Measurements from ENCODE around the gene GIT1. TPM values are rescaled to one million over a fixed set of nuclear protein-coding genes. Genes with fewer than 3 reads are reported as not detected.

The GIT1 gene
- total RNA-seq, 6 donors from 2014 or later, result 34.6 to 88.4 (median 45.5) TPM

GRCh38 chr17:29617125-29617480, 27.7 kb upstream of the GIT1 start:
- Histone ChIP-seq H3K4me1 (peaks cover 54 to 71% (median 65%) of the 10 kb centered on the region in 4 donors), H3K27me3 (peaks cover 0 to 10% (median 0%) of the 10 kb centered on the region in 4 donors), H3K9me3 (no peaks in the 10 kb centered on the region), H3K27ac (peak overlapping the region in 2 of 4 donors; percentile 66 to 69), H3K4me3 (peak overlapping the region in 3 of 4 donors; percentile 35 to 51 (median 49)), H3K36me3 (no peaks in the 10 kb centered on the region)
- DNase-seq (peak; percentile 89 to 92), ATAC-seq (ENCODE audit: low FRiP score in 2 of 2) (peak; percentile 49 to 76)
- TF ChIP-seq CTCF (IDR thresholded peaks at IDR 0.05) (peak; percentile 49 to 79 (median 76)), EP300 (IDR thresholded peaks at IDR 0.05) (no peak), POLR2A (IDR thresholded peaks at IDR 0.05) (peak in 1 of 4 donors; percentile 46), POLR2AphosphoS5 (IDR thresholded peaks at IDR 0.05) (peak in 1 of 2 donors; percentile 29)
- WGBS, 2 donors, result 25 to 43% methylated on average over 1 to 10 of the region's 16 CpGs

- Histone ChIP-seq H3K4me3 (peak overlapping the region in 3 of 4 donors; percentile 29 to 52 (median 49)), H3K27me3 (peaks cover 0 to 10% (median 0%) of the 10 kb centered on the region in 4 donors), H3K36me3 (no peaks in the 10 kb centered on the region), H3K4me1 (peaks cover 49 to 66% (median 60%) of the 10 kb centered on the region in 4 donors), H3K9me3 (no peaks in the 10 kb centered on the region), H3K27ac (peak overlapping the region in 1 of 4 donors; percentile 19)
- DNase-seq (no peak), ATAC-seq (ENCODE audit: low FRiP score in 2 of 2) (no peak)
- WGBS, 2 donors, result 26 to 57% methylated on average over 10 to 32 of the region's 32 CpGs
- TF ChIP-seq POLR2A (IDR thresholded peaks at IDR 0.05) (no peak), POLR2AphosphoS5 (IDR thresholded peaks at IDR 0.05) (no peak), EP300 (IDR thresholded peaks at IDR 0.05) (no peak), CTCF (IDR thresholded peaks at IDR 0.05) (no peak)
Measured at GRCh38 chr17:29616300-29617048, 27.0 kb upstream of the GIT1 start.

DNA sequence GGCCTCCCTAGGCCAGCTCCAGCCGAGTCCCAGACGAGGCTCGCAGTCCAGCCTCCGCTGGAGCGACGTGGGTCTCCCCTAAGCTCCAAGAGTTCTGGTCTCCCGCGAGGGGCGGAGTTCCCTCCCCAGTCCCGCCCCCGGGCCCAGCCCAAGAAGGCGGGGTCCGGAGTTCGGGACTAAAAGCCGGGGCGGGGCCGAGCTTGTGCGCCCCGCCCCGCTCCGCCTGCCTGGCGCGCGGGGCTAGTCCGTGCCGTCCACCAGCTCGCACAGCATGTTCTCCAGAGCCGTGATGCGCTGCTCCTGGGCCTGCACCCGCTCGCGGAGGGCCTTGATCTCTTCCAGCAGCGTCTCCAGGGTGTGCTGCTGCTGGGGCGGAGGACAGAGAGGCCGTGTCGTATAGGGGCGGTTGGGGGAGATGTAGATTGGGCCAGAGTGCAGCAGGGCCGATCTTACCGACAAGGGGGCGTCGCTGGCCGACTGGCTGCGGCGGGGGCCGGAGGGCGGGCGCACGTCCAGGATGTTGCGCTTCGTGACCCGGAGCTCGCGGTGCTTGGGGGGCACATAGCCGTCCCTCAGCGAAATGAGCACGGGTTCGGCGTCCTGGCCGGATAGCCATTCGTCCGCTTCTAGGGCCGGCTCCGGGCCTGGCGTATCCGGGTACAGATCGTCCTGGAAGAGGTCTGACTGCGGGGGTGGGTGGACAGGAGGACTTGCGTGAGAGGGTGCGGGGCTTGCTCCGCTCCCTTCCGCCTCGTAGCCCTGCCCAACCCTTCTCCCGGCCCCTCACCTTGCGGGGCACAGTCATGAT, 26.2 kb upstream of the GIT1 start:
- Histone ChIP-seq H3K36me3 (no peaks in the 10 kb centered on the region), H3K9me3 (no peaks in the 10 kb centered on the region), H3K27me3 (peaks cover 0 to 10% (median 0%) of the 10 kb centered on the region in 4 donors), H3K4me1 (peaks cover 49 to 66% (median 60%) of the 10 kb centered on the region in 4 donors), H3K4me3 (peak overlapping the region; percentile 23 to 52 (median 39)), H3K27ac (peak overlapping the region in 3 of 4 donors; percentile 4 to 32 (median 19))
- ATAC-seq (ENCODE audit: low FRiP score in 2 of 2) (peak; percentile 85 to 88), DNase-seq (peak; percentile 93 to 97)
- TF ChIP-seq POLR2A (IDR thresholded peaks at IDR 0.05), result peak in 2 of 4 donors; percentile 9 to 50
- no peak for TF ChIP-seq EP300 (IDR thresholded peaks at IDR 0.05)
- TF ChIP-seq POLR2AphosphoS5 (IDR thresholded peaks at IDR 0.05), result peak in 1 of 2 donors; percentile 67
- WGBS, 2 donors, result 4 to 5% methylated on average over 14 to 64 of the region's 74 CpGs

DNA sequence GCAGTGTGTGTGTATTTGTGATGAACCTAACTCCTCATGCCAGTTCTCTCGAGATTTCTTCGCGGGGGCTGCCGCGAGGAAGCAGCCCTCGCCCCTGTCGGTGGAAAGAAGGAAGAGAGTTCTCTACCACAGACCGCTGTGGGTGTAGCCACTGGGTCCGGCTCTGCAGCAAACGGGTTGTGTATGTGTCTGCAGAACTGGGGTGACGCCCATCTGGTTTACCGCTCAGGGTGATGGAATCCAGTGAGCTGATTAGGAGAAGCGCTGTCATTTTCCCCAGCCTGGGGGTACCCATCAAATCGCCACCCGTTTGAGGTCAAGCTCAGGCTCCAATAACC, 25.6 kb upstream of the GIT1 start:
- TF ChIP-seq CTCF (IDR thresholded peaks at IDR 0.05) (peak in 1 of 6 experiments; percentile 15), POLR2A (IDR thresholded peaks at IDR 0.05) (no peak), POLR2AphosphoS5 (IDR thresholded peaks at IDR 0.05) (no peak)
- Histone ChIP-seq H3K9me3 (no peaks in the 10 kb centered on the region), H3K27ac (no peak overlapping the region), H3K27me3 (peaks cover 0 to 10% (median 0%) of the 10 kb centered on the region in 4 donors), H3K4me3 (peak overlapping the region in 3 of 4 donors; percentile 29 to 52 (median 49)), H3K36me3 (no peaks in the 10 kb centered on the region), H3K4me1 (peaks cover 49 to 66% (median 60%) of the 10 kb centered on the region in 4 donors)
- DNase-seq (peak in 1 of 2 donors; percentile 54), ATAC-seq (ENCODE audit: low FRiP score in 2 of 2) (peak in 1 of 2 donors; percentile 36)
- WGBS, 2 donors, result 8 to 27% methylated on average over 2 to 15 of the region's 15 CpGs
